SK-N-SH treated with all-trans-retinoic acid at 6 μM for 48 hours (cell line): Measurements from ENCODE around the gene RGS13.

Experiments used
- ARNTL ChIP-seq: fragments of 450-650 bp; formaldehyde crosslinking; IDR thresholded peaks from 2 replicates; pipeline ENCODE4 v1.5.0; 2020; ENCODE audit warnings: low read depth, mild to moderate bottlenecking, moderate library complexity, borderline replicate concordance
- PPARA ChIP-seq: fragments of 250-450 bp; sonication (Bioruptor Pico); IDR thresholded peaks from 2 replicates; pipeline ENCODE4 v1.5.0; 2020; ENCODE audit warnings: mild to moderate bottlenecking, borderline replicate concordance
- ZNF70 ChIP-seq: fragments of 450-650 bp; formaldehyde crosslinking; IDR thresholded peaks from 2 replicates; pipeline ENCODE4 v1.5.0; 2020; ENCODE audit warnings: mild to moderate bottlenecking, moderate library complexity
- TF ChIP-seq, protein P1 (sequence below): fragments of 250-450 bp; sonication (Bioruptor Pico); IDR thresholded peaks from 2 replicates; pipeline ENCODE4 v1.8.0; 2021; ENCODE audit warnings: low read depth, mild to moderate bottlenecking, moderate library complexity, borderline replicate concordance

DNA sequence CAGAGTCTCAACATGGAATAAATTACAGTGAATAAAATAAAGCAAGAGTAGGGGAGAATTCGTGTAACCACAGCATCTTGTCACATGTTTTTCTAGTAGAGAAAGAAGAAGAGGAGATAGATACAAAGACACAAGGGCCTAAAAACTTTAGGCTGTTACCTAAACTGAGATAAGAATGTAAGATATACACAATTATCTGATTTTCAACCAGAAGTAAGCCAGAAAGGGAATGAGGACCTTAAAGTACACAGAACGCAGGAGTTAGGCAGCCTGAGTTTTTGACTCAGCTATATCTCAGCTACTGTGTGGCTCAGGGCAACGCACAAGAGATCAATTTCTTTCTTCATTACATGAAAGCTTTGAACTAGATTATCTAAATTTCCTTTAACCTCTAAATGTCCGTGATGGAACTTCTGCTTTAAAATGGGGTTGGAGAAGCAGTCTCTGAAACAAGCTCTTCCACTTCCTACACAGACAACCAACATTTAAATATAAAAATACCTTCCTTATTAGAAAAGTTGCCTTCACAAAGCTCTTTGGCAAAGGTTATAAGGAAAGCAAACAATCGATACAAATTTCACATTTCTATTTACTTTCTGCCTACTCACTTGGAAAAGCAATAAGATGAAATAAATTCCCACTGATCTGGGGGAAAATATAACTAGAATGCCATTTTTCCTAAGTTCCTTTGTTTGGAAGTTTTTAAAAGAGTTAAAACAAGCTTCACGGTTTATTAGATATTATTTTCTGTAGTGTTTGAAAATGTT lies 5.2 kb upstream of the RGS13 start:
- TF ChIP-seq, protein P1, sequence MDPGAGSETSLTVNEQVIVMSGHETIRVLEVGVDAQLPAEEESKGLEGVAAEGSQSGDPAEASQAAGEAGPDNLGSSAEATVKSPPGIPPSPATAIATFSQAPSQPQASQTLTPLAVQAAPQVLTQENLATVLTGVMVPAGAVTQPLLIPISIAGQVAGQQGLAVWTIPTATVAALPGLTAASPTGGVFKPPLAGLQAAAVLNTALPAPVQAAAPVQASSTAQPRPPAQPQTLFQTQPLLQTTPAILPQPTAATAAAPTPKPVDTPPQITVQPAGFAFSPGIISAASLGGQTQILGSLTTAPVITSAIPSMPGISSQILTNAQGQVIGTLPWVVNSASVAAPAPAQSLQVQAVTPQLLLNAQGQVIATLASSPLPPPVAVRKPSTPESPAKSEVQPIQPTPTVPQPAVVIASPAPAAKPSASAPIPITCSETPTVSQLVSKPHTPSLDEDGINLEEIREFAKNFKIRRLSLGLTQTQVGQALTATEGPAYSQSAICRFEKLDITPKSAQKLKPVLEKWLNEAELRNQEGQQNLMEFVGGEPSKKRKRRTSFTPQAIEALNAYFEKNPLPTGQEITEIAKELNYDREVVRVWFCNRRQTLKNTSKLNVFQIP (CRISPR knock-in tag) = no peak
- TF ChIP-seq ARNTL (no peak), ZNF70 (no peak), PPARA (no peak)
